HG03342 (cell line): Measurements from ENCODE around the gene SP140L.
A peak's percentile ranks its signal among the peaks of the same experiment; 100 is the strongest.
"Not testable (repeated sequence)": the region's sequence is repeated elsewhere in the genome, so short reads cannot be mapped to it uniquely, and the experiment has no call there.

Experiments
- ATAC-seq: cut with Tn5 transposase; IDR thresholded peaks from one replicate; pipeline ENCODE4 v1.9.1; 2021; ENCODE audit warnings: mild to moderate bottlenecking, moderate library complexity; ENCODE audit not compliant: unreplicated experiment

Gene SP140L

GRCh38 chr2:230362030-230362691 is 35.2 kb downstream of the SP140L start:
- ATAC-seq = no peak

DNA sequence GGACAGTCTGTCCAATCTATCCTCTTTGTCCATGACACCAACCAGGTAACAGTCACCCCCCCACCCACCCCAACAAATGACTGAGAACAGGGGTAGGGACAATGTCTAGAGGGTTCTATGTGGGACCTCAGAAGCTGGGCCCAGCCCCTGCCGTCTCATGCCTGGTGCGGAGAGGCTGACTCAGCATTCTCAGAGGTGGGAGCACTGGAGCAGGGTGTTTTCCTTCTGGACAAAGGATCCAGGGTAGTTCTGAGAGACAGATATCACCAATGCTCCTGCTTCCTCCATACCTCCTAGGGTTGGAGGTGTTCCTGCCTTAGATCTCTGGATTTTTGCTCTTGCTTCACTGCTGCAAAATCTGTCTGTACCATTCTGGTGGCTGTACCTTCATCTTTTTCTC is 55.1 kb downstream of the SP140L start:
- no peak for ATAC-seq

GRCh38 chr2:230383453-230383852 is 56.5 kb downstream of the SP140L start:
- no peak for ATAC-seq

GRCh38 chr2:230384986-230385385 is 58.0 kb downstream of the SP140L start:
- ATAC-seq = no peak

GRCh38 chr2:230394301-230394700 is 67.3 kb downstream of the SP140L start:
- ATAC-seq = no peak

- not testable (repeated sequence) for ATAC-seq
Measured at GRCh38 chr2:230398698-230399097, 71.7 kb downstream of the SP140L start.

DNA sequence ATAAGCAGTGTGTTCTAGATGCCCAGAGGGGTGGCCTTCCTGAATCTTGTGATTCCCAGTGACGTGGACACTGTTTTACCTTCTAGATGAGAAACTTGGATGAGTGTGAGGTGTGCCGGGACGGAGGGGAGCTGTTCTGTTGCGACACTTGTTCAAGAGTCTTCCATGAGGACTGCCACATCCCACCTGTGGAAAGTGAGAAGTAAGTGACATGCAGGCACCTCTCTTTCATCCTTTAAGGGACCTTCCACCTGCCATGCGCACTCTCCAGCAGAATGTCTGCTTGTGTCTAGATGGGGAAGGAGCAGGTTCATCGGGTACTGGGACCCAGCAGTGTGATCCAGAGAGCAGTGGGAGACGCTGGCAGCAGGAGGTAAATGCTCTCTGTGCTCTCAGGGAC is 73.0 kb downstream of the SP140L start:
- ATAC-seq = no peak

GRCh38 chr2:230400454-230400853 is 73.5 kb downstream of the SP140L start:
- no peak for ATAC-seq

GRCh38 chr2:230401026-230401425 is 74.0 kb downstream of the SP140L start:
- not testable (repeated sequence) for ATAC-seq

- no peak for ATAC-seq
Measured at GRCh38 chr2:230403746-230404145, 76.8 kb downstream of the SP140L start.

GRCh38 chr2:230405824-230406223 is 78.8 kb downstream of the SP140L start:
- ATAC-seq = no peak

- no peak for ATAC-seq
Measured at GRCh38 chr2:230408244-230408842, 81.3 kb downstream of the SP140L start.

DNA sequence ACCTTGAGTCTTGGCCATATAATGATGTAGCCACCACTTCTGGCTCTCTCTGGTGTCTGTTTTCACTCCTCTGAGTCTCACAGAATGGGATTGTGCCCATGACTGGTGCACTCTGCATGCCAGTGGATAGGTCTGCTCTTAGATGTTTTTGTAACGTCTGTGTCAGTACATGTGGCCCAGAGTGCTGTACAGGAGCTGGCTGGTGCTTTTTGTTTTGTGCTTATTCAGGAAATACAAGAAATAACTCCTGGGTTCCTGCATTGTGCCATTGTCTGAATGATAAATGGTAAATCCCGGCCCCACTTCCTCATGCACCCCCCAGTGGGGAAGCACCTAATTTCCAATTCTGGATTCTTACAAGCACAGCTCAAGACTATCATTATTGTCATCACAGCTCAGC is 82.3 kb downstream of the SP140L start:
- not testable (repeated sequence) for ATAC-seq

DNA sequence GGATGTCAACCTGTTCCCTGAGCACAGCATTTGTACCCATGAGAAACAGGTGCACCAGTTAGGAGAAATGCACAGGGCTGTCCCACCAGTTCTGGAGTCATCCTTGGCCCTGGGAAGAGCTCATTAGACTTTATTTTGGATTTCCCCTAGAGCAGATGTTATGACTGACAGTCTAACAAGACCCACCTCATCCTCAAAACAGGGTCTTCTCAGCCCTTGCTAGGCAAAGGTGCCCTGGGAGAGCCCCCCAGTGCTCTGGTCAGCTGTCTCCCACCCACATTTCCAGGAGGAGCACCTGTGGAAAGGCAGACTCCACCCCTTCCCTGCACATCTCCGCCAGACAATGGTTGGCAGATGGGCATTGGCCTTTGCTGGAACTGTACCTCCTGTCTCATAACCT is 83.3 kb downstream of the SP140L start:
- no peak for ATAC-seq

DNA sequence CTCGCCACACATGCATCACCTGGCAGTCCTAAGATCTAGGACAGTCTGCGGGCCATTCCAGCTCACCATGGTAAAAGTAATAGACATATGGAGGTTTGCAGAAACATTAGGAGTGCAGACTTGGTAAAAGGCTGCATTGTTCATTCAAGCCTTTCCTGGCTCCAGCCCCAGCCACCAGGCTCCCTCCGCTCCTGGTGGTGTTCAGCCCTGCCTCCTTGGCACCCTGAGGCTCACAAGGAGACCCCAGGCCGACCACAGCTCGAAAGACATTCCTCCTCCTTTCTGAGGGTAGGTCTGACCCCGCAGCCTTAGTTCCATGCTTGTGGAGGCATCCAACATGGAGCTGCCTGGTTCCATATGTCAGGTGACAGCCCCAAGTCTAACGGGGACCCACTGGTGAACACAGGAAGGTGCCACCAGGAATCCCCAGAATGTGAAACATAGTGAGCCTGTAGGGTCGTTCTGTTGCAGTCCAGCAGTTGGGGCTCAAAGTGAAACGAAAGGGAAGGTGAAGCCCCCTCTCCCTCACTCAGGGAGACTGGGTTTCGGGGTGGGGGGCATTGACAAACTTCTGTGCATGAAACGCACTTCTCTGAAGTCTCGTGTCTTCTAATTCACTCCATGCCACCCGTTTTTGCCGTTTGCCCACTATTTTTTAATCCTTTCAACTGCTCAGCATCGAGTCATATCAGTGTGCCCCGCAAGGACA is 84.0 kb downstream of the SP140L start:
- ATAC-seq = no peak

DNA sequence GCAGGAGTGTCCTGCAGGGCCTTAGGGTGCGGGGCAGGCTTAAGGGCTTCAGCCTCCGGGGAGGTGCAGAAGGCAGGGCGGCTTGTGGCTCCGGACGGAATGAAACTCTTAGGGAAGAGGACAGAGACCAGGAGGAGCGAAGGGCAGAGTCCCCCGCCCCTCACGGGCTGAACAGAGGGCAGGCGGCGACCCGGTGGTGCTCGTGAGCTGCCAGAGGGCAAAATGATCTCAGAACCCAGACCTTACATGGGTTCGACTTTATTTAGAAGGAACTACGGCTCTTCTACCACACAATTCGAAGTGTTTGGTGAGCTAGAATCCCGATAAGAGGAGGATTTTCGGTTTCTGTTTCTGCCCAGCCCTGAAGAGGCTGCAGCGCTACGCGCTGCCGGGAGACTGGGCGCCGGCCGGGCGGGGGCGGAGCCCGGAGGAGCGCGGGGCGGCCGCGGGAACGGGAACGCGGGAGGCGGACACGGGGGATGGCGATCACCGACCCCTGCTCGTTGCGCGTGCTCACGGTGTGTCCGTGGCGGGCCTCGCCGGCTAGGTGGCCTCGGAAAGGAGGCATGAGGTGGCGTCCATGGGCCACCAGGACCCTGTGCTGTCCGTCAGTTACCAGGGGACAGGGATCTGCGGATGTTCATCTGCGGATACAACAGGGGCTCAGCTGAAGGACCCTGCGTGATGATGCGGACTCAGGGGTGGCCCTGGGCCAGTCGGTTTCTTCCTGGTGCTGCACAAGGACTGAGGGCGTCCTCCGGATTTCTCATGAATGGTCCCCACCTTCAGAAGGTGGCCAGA is 84.8 kb downstream of the SP140L start:
- peak; percentile 54 for ATAC-seq

DNA sequence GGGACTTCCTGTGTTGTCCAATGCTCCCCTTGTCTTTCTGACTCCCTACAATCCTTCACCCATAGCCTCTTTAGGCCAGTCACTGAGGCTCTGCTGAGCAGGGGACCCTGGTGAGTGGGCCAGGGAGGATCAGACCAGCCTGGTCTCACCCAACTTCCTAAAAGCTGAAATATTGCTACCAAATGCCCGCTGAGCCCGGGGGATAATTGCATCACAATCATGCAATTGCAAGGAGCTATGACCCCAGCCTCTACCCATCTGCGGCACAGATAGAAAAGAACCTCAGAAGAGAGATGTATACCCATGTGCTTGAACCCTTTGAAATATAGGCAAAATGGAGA is 85.3 kb downstream of the SP140L start:
- ATAC-seq = no peak

DNA sequence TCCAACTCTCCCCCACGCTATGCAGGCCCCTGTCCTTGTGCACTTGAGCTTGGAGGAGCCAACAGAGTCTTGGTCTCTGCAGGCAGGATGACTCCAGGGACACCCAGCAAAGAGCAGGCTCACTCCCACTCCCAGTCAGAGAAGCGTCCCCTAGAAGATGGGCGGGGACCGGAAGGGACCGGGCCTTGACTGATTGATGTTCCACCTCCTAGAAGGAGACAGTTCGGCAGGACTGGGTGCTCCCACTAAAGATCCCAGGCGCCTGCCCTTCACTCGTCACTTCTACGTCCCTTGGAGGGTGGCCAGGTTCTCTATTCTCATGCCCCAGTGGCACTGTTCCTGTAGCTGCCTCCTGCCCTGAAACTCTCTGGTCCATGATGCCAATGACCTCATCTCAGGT is 85.9 kb downstream of the SP140L start:
- ATAC-seq = no peak

GRCh38 chr2:230413479-230413878 is 86.5 kb downstream of the SP140L start:
- no peak for ATAC-seq

DNA sequence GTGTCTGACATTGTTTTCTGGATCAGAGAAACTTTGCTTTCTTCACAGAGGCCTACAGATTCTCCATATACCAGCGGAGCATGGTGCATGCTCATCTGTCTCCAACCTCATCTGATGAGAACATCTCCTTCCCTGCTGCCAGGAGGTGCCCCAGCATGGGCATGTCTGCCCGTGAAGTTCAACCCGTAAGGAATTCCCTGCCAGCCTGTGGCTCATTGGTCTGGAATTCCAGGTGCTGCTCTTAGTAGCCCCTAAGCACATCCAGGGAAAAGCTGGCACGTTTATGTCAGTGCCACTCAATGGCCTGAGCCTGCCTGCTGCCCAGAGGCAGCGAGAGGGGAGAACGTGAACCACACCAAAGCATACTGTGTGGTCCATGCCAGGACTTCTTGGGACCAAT is 87.3 kb downstream of the SP140L start:
- ATAC-seq = no peak

GRCh38 chr2:230416061-230416721 is 89.2 kb downstream of the SP140L start, which contains the start of gene SP100:
TSS of gene SP100 (plus strand) at chr2:230416201. CDS start at chr2:230416297, 96 bp downstream.
- ATAC-seq = peak; percentile 81
